ENCODE measurements around the gene PRPH. TPM values are rescaled to one million over a fixed set of nuclear protein-coding genes. Genes with fewer than 3 reads are reported as not detected.
A peak's percentile ranks its signal among the peaks of the same experiment; 100 is the strongest.
"Not testable (repeated sequence)": the region's sequence is repeated elsewhere in the genome, so short reads cannot be mapped to it uniquely, and the experiment has no call there.

PRPH gene
- total RNA-seq, 2 experiments from 2014 or later: not detected

- Mint-ChIP-seq H3K27ac (no peak overlapping the region), H3K9me3 (ENCODE audit: low read depth) (no peaks in the 10 kb centered on the region), H3K27me3 (peaks cover 33% of the 10 kb centered on the region), H3K4me3 (no peak overlapping the region), H3K36me3 (ENCODE audit: low read depth) (no peaks in the 10 kb centered on the region), H3K4me1 (peaks cover 5% of the 10 kb centered on the region)
- DNase-seq: no peak
- POLR2A ChIA-PET: no interaction called here
- CTCF ChIA-PET: interaction anchor here (0.6 to 3.4 kb wide), 6 partner anchors 9 to 331 kb away, joined by 3 to 16 read pairs (median 3); partner anchors contain the start of gene PRPH
- no peak for ATAC-seq
- intact Hi-C loops (cut with DNase I, micrococcal nuclease): no loop called here
Measured at GRCh38 chr12:49304161-49304560, 9.2 kb downstream of the PRPH start.

GRCh38 chr12:49305762-49306510, 11.0 kb downstream of the PRPH start:
- POLR2A ChIA-PET: no interaction called here
- Mint-ChIP-seq H3K4me3 (no peak overlapping the region), H3K9me3 (ENCODE audit: low read depth) (no peaks in the 10 kb centered on the region), H3K27me3 (peaks cover 39% of the 10 kb centered on the region), H3K4me1 (peaks cover 5% of the 10 kb centered on the region), H3K27ac (no peak overlapping the region), H3K36me3 (ENCODE audit: low read depth) (no peaks in the 10 kb centered on the region)
- intact Hi-C loops (cut with DNase I, micrococcal nuclease): no loop called here
- ATAC-seq (no peak), DNase-seq (no peak)
- CTCF ChIA-PET: interaction anchor here (0.6 to 3.4 kb wide), 7 partner anchors 10 to 71 kb away, joined by 3 to 16 read pairs (median 4); partner anchors contain the start of genes DNAJC22 and PRPH

- no peaks in the 10 kb centered on the region for H3K36me3 Mint-ChIP-seq (ENCODE audit: low read depth)
- no peaks in the 10 kb centered on the region for H3K9me3 Mint-ChIP-seq (ENCODE audit: low read depth)
- intact Hi-C loops (cut with DNase I, micrococcal nuclease): no loop called here
- peaks cover 30% of the 10 kb centered on the region for H3K27me3 Mint-ChIP-seq
- no peak overlapping the region for H3K4me3 Mint-ChIP-seq
- ChIA-PET POLR2A (no interaction called here), CTCF (interaction anchor here (0.7 to 1.3 kb wide), 3 partner anchors 29 to 149 kb away, joined by 3 read pairs; no protein-coding TSS in a partner anchor)
- H3K27ac Mint-ChIP-seq: no peak overlapping the region
- DNase-seq (no peak), ATAC-seq (no peak)
- no peaks in the 10 kb centered on the region for H3K4me1 Mint-ChIP-seq
Measured at GRCh38 chr12:49309386-49309785, 14.4 kb downstream of the PRPH start.

GRCh38 chr12:49310451-49311000, 15.6 kb downstream of the PRPH start:
- H3K4me3 Mint-ChIP-seq; H3K36me3 Mint-ChIP-seq (ENCODE audit: low read depth); DNase-seq; H3K4me1 Mint-ChIP-seq; ATAC-seq; POLR2A ChIA-PET; H3K27ac Mint-ChIP-seq; CTCF ChIA-PET; intact Hi-C loops (cut with DNase I, micrococcal nuclease); H3K9me3 Mint-ChIP-seq (ENCODE audit: low read depth): not testable (repeated sequence)
- peaks cover 28% of the 10 kb centered on the region for H3K27me3 Mint-ChIP-seq

- ATAC-seq (no peak), DNase-seq (no peak)
- intact Hi-C loops (cut with DNase I, micrococcal nuclease): no loop called here
- no peaks in the 10 kb centered on the region for H3K4me1 Mint-ChIP-seq
- ChIA-PET POLR2A (no interaction called here), CTCF (interaction anchor here (0.7 kb wide), 1 partner anchor 54 kb away, joined by 4 read pairs; no protein-coding TSS in a partner anchor)
- H3K9me3 Mint-ChIP-seq (ENCODE audit: low read depth): no peaks in the 10 kb centered on the region
- no peaks in the 10 kb centered on the region for H3K36me3 Mint-ChIP-seq (ENCODE audit: low read depth)
- no peak overlapping the region for H3K4me3 Mint-ChIP-seq
- no peak overlapping the region for H3K27ac Mint-ChIP-seq
- peaks cover 6% of the 10 kb centered on the region for H3K27me3 Mint-ChIP-seq
Measured at GRCh38 chr12:49314811-49315210, 19.9 kb downstream of the PRPH start.

GRCh38 chr12:49317118-49317517, 22.2 kb downstream of the PRPH start:
- ATAC-seq; H3K36me3 Mint-ChIP-seq (ENCODE audit: low read depth); H3K4me3 Mint-ChIP-seq; POLR2A ChIA-PET; H3K4me1 Mint-ChIP-seq; intact Hi-C loops (cut with DNase I, micrococcal nuclease); DNase-seq; H3K27ac Mint-ChIP-seq; CTCF ChIA-PET; H3K9me3 Mint-ChIP-seq (ENCODE audit: low read depth); H3K27me3 Mint-ChIP-seq: not testable (repeated sequence)

- CTCF ChIA-PET: interaction anchor here (0.7 to 1.4 kb wide), 4 partner anchors 15 to 573 kb away, joined by 3 to 4 read pairs (median 4); no protein-coding TSS in a partner anchor
- ATAC-seq; POLR2A ChIA-PET; H3K9me3 Mint-ChIP-seq (ENCODE audit: low read depth); H3K4me1 Mint-ChIP-seq; H3K4me3 Mint-ChIP-seq; DNase-seq; H3K36me3 Mint-ChIP-seq (ENCODE audit: low read depth); H3K27me3 Mint-ChIP-seq; H3K27ac Mint-ChIP-seq: not testable (repeated sequence)
- intact Hi-C loops (cut with DNase I, micrococcal nuclease): loop anchor here (5.0 kb wide), 2 partner anchors 188 to 258 kb away; partner anchors contain the start of genes KMT2D (in 1 of the 2) and TUBA1B (in 1 of the 2)
Measured at GRCh38 chr12:49320411-49321103, 25.6 kb downstream of the PRPH start.

- ChIA-PET CTCF (interaction anchor here (0.6 to 4.2 kb wide), 22 partner anchors 10 to 1124 kb away, joined by 3 to 27 read pairs (median 4); partner anchors contain the start of genes C1QL4, DNAJC22, PRPH and TUBA1B), POLR2A (interaction anchor here (0.5 to 2.4 kb wide), 13 partner anchors 10 to 640 kb away, joined by 3 to 11 read pairs (median 5); partner anchors contain the start of genes KANSL2, SPATS2 and TUBA1B)
- Mint-ChIP-seq H3K9me3 (ENCODE audit: low read depth) (no peaks in the 10 kb centered on the region), H3K4me3 (peak overlapping the region; percentile 95), H3K4me1 (peaks cover 10% of the 10 kb centered on the region), H3K27me3 (no peaks in the 10 kb centered on the region), H3K27ac (peak overlapping the region; percentile 95), H3K36me3 (ENCODE audit: low read depth) (peaks cover 12% of the 10 kb centered on the region)
- no peak for DNase-seq
- intact Hi-C loops (cut with DNase I, micrococcal nuclease): loop anchor here (1.0 to 5.0 kb wide), 10 partner anchors 20 to 520 kb away; partner anchors contain the start of genes ARF3 (in 1 of the 2), BCDIN3D (in 1 of the 2), FMNL3 (in 1 of the 2) and KMT2D (in 1 of the 2)
- no peak for ATAC-seq
Measured at GRCh38 chr12:49322367-49322707, 27.4 kb downstream of the PRPH start.

GRCh38 chr12:49322708-49323523, 28.0 kb downstream of the PRPH start, which contains the start of gene TROAP:
Gene TROAP (plus strand): TSS chr12:49323255. CDS start chr12:49323609, 354 bp downstream.
- no peaks in the 10 kb centered on the region for H3K27me3 Mint-ChIP-seq
- ATAC-seq: peak; percentile 96
- H3K4me3 Mint-ChIP-seq: peak within 1 kb of the TSS; percentile 95
- peaks cover 10% of the 10 kb centered on the region for H3K4me1 Mint-ChIP-seq
- intact Hi-C loops (cut with DNase I, micrococcal nuclease): loop anchor here (1.0 to 5.0 kb wide), 17 partner anchors 19 to 702 kb away; partner anchors contain the start of genes TUBA1B (in 2 of the 2), TUBA1C (in 2 of the 2), ARF3 (in 1 of the 2) and BCDIN3D (in 1 of the 2)
- peak; percentile 99 for DNase-seq
- no peaks in the 10 kb centered on the region for H3K9me3 Mint-ChIP-seq (ENCODE audit: low read depth)
- POLR2A ChIA-PET: interaction anchor here (0.5 to 2.4 kb wide), 18 partner anchors 9 to 641 kb away, joined by 3 to 11 read pairs (median 4); partner anchors contain the start of genes KANSL2, LMBR1L, PRPH and RHEBL1
- H3K36me3 Mint-ChIP-seq (ENCODE audit: low read depth): peaks cover 15% of the 10 kb centered on the region
- CTCF ChIA-PET: interaction anchor here (0.6 to 4.2 kb wide), 30 partner anchors 9 to 1761 kb away, joined by 3 to 27 read pairs (median 4); partner anchors contain the start of genes C1QL4, DDN, DNAJC22 and PRPH
- H3K27ac Mint-ChIP-seq: peak within 1 kb of the TSS; percentile 95

- CTCF ChIA-PET: interaction anchor here (0.6 to 4.2 kb wide), 14 partner anchors 8 to 217 kb away, joined by 3 to 27 read pairs (median 7); partner anchors contain the start of genes C1QL4, DNAJC22 and PRPH
Measured at GRCh38 chr12:49323524-49324097, 28.7 kb downstream of the PRPH start.

More at GRCh38 chr12:49323524-49324097, 28.7 kb downstream of the PRPH start:
- ATAC-seq: no peak
- Mint-ChIP-seq H3K9me3 (ENCODE audit: low read depth) (no peaks in the 10 kb centered on the region), H3K36me3 (ENCODE audit: low read depth) (peaks cover 15% of the 10 kb centered on the region), H3K27ac (peak overlapping the region; percentile 95), H3K27me3 (no peaks in the 10 kb centered on the region), H3K4me3 (peak overlapping the region; percentile 95), H3K4me1 (peaks cover 10% of the 10 kb centered on the region)
- DNase-seq: no peak
- intact Hi-C loops (cut with DNase I, micrococcal nuclease): loop anchor here (1.0 to 5.0 kb wide), 14 partner anchors 19 to 702 kb away; partner anchors contain the start of genes TUBA1B (in 2 of the 2), TUBA1C (in 2 of the 2), ARF3 (in 1 of the 2) and BCDIN3D (in 1 of the 2)
- POLR2A ChIA-PET: interaction anchor here (0.6 to 2.4 kb wide), 12 partner anchors 8 to 641 kb away, joined by 3 to 11 read pairs (median 6); partner anchors contain the start of genes KANSL2, LMBR1L, PRPH and RHEBL1

Measured in activated CD4-positive, alpha-beta T cell treated with anti-CD3 and anti-CD28 coated beads for 36 hours (primary cell).